ENCODE measurements around the gene PLEKHM3. TPM values are rescaled to one million over a fixed set of nuclear protein-coding genes. Genes with fewer than 3 reads are reported as not detected.

PLEKHM3 gene
- total and polyA plus RNA-seq, 2 of the 13 experiments (the other 11 are each of a cell fraction or from before 2014, with no cell fraction given): 4.5 to 4.7 TPM

DNA sequence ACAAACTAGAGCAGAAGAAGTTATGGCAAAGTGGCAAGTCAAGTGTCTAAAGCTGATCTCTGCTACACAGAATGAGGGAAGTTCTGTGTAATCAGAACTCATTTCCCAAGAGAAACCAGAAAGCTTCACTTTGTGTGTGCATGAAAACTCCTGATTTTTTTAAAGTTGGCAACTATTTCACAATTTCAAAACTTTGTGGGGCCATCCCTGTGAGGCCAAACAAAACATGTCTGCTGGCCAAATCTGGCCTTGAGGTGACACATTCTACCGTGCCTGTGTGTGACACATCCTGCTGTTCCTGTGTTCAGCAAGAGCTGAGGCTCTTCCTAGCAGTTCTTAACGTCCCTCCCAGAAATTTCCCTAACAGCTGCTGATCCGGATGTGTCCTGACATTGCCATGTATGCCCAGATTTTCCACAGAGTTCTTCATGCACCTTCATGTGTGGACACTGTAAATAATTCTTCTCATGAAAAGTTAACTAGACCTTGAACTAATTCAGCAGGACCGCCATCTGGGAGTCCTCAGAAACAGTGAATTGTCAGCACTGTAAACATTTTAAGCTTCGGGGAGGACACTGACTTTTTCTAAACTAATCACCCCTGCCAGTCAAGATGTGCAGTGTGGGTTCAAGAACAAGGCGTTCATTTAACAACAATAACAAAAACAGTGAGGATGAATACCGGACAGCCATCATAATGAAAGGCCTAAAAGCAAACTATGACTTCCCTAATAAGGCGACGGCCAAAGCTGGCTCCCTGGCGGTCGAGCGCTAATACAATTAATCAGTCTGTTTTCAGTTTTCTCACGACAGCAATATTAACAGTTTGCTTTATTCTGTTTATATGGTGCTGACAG, 99.0 kb downstream of the PLEKHM3 start (continued):
- peak; percentile 85 for TF ChIP-seq YEATS4 (CRISPR knock-in tag; IDR thresholded peaks at IDR 0.05; ENCODE audit: borderline replicate concordance)
- peak; percentile 49; the same call in 1 of the 2 replicates for TF ChIP-seq ZBTB7A (CRISPR knock-in tag; IDR thresholded peaks at IDR 0.05)
- TF ChIP-seq, protein P1, sequence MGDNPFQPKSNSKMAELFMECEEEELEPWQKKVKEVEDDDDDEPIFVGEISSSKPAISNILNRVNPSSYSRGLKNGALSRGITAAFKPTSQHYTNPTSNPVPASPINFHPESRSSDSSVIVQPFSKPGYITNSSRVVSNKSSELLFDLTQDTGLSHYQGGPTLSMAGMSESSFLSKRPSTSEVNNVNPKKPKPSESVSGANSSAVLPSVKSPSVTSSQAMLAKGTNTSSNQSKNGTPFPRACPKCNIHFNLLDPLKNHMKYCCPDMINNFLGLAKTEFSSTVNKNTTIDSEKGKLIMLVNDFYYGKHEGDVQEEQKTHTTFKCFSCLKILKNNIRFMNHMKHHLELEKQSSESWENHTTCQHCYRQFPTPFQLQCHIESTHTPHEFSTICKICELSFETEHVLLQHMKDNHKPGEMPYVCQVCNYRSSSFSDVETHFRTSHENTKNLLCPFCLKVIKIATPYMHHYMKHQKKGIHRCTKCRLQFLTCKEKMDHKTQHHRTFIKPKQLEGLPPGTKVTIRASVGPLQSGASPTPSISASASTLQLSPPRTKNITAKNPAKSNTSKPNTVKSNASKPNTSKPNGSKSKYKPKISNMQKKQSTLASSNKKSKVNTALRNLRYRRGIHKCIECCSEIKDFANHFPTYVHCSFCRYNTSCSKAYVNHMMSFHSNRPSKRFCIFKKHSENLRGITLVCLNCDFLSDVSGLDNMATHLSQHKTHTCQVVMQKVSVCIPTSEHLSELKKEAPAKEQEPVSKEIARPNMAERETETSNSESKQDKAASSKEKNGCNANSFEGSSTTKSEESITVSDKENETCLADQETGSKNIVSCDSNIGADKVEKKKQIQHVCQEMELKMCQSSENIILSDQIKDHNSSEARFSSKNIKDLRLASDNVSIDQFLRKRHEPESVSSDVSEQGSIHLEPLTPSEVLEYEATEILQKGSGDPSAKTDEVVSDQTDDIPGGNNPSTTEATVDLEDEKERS (CRISPR knock-in tag; IDR thresholded peaks at IDR 0.05): peak; percentile 91; the same call in 1 of the 2 replicates
- TF ChIP-seq, protein P2, sequence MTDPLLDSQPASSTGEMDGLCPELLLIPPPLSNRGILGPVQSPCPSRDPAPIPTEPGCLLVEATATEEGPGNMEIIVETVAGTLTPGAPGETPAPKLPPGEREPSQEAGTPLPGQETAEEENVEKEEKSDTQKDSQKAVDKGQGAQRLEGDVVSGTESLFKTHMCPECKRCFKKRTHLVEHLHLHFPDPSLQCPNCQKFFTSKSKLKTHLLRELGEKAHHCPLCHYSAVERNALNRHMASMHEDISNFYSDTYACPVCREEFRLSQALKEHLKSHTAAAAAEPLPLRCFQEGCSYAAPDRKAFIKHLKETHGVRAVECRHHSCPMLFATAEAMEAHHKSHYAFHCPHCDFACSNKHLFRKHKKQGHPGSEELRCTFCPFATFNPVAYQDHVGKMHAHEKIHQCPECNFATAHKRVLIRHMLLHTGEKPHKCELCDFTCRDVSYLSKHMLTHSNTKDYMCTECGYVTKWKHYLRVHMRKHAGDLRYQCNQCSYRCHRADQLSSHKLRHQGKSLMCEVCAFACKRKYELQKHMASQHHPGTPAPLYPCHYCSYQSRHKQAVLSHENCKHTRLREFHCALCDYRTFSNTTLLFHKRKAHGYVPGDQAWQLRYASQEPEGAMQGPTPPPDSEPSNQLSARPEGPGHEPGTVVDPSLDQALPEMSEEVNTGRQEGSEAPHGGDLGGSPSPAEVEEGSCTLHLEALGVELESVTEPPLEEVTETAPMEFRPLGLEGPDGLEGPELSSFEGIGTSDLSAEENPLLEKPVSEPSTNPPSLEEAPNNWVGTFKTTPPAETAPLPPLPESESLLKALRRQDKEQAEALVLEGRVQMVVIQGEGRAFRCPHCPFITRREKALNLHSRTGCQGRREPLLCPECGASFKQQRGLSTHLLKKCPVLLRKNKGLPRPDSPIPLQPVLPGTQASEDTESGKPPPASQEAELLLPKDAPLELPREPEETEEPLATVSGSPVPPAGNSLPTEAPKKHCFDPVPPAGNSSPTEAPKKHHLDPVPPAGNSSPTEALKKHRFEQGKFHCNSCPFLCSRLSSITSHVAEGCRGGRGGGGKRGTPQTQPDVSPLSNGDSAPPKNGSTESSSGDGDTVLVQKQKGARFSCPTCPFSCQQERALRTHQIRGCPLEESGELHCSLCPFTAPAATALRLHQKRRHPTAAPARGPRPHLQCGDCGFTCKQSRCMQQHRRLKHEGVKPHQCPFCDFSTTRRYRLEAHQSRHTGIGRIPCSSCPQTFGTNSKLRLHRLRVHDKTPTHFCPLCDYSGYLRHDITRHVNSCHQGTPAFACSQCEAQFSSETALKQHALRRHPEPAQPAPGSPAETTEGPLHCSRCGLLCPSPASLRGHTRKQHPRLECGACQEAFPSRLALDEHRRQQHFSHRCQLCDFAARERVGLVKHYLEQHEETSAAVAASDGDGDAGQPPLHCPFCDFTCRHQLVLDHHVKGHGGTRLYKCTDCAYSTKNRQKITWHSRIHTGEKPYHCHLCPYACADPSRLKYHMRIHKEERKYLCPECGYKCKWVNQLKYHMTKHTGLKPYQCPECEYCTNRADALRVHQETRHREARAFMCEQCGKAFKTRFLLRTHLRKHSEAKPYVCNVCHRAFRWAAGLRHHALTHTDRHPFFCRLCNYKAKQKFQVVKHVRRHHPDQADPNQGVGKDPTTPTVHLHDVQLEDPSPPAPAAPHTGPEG (CRISPR knock-in tag; IDR thresholded peaks at IDR 0.05): peak; percentile 71
- TF ChIP-seq BHLHE40 (IDR thresholded peaks at IDR 0.05; ENCODE audit: low read length): peak; percentile 71; the same call in 1 of the 2 replicates
- peak; percentile 88; the same call in 1 of the 2 replicates for TF ChIP-seq ZNF317 (CRISPR knock-in tag; IDR thresholded peaks at IDR 0.05)
- TF ChIP-seq EHMT2 (IDR thresholded peaks at IDR 0.05; ENCODE audit: borderline replicate concordance, low read depth, low read length): no peak; the same call in 1 of the 2 replicates
- TF ChIP-seq GFI1 (CRISPR knock-in tag; IDR thresholded peaks at IDR 0.05; ENCODE audit: borderline replicate concordance): peak; percentile 60; the same call in 1 of the 2 replicates
- peak; percentile 73; the same call in 1 of the 2 replicates for TF ChIP-seq GZF1 (CRISPR knock-in tag; IDR thresholded peaks at IDR 0.05)
- TF ChIP-seq ZNF674 (CRISPR knock-in tag; IDR thresholded peaks at IDR 0.05; ENCODE audit: low read depth): no peak
- TF ChIP-seq SCMH1 (CRISPR knock-in tag; IDR thresholded peaks at IDR 0.05; ENCODE audit: borderline replicate concordance): no peak
- TF ChIP-seq, protein P3, sequence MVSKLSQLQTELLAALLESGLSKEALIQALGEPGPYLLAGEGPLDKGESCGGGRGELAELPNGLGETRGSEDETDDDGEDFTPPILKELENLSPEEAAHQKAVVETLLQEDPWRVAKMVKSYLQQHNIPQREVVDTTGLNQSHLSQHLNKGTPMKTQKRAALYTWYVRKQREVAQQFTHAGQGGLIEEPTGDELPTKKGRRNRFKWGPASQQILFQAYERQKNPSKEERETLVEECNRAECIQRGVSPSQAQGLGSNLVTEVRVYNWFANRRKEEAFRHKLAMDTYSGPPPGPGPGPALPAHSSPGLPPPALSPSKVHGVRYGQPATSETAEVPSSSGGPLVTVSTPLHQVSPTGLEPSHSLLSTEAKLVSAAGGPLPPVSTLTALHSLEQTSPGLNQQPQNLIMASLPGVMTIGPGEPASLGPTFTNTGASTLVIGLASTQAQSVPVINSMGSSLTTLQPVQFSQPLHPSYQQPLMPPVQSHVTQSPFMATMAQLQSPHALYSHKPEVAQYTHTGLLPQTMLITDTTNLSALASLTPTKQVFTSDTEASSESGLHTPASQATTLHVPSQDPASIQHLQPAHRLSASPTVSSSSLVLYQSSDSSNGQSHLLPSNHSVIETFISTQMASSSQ (IDR thresholded peaks at IDR 0.05; ENCODE audit: low read depth): peak; percentile 52
- TF ChIP-seq, protein P3 (CRISPR knock-in tag; IDR thresholded peaks at IDR 0.05; ENCODE audit: borderline replicate concordance): peak; percentile 77; the same call in 1 of the 2 replicates
- TF ChIP-seq RCOR2 (CRISPR knock-in tag; IDR thresholded peaks at IDR 0.05): peak; percentile 81; the same call in 1 of the 2 replicates
- TF ChIP-seq ATF1 (CRISPR knock-in tag; IDR thresholded peaks at IDR 0.05): no peak
- peak; percentile 67 for TF ChIP-seq ZNF3 (CRISPR knock-in tag; IDR thresholded peaks at IDR 0.05)

Data from HepG2 (cell line).